ENCODE results near the gene CHD5. TPM values are rescaled to one million over a fixed set of nuclear protein-coding genes. Genes with fewer than 3 reads are reported as not detected.
A peak's percentile ranks its signal among the peaks of the same experiment; 100 is the strongest.

The CHD5 gene
- total and polyA plus RNA-seq, 2 of the 13 experiments (the other 11 are each of a cell fraction or from before 2014, with no cell fraction given), result 0.02 to 0.21 TPM

DNA sequence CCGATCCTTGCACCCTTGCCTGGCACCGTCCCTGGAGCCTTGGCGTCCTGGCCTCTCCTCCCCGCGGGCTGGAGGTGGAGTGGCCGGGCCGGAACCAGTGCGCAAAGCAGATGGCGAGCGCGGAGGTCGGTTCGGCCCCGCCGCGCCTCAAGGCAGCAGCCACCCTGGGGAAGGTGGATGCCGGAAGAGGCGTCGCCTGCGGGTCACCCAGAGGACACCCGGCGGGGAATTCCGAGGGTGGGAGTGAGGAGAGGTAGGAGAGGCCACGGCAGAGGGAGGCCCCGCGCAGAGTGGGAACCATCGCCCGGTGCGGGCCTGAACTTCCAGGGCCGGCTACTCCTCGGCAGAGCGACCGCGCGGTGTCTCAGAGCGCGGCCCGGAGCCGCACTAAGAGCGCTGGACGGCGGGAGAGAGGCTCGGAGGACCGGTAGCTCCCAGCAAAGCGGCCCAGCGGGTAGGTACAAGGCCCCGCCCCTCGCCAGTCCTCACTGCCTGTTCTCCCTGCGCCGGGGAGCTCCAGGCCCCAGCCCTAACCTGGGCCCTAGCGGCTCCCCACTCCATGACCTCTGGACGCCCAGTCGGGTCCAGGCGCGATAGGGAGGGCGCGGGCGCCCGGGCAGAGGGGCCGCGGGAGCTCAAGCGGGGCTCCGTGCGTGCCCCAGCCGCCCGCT, 25.9 kb upstream of the CHD5 start, which contains the start of gene RNF207 (continued):
- TF ChIP-seq ZZZ3 (CRISPR knock-in tag; IDR thresholded peaks at IDR 0.05; ENCODE audit: borderline replicate concordance) (peak; percentile 60; the same call in 1 of the 2 replicates), ZNF124 (CRISPR knock-in tag; IDR thresholded peaks at IDR 0.05) (no peak), ZBTB39 (CRISPR knock-in tag; IDR thresholded peaks at IDR 0.05) (peak; percentile 43; the same call in 1 of the 2 replicates), HES4 (CRISPR knock-in tag; IDR thresholded peaks at IDR 0.05; ENCODE audit: borderline replicate concordance) (no peak; the same call in 1 of the 2 replicates), MTERF4 (CRISPR knock-in tag; IDR thresholded peaks at IDR 0.05) (no peak), PHF21A (CRISPR knock-in tag; IDR thresholded peaks at IDR 0.05) (peak; percentile 73), SOX6 (IDR thresholded peaks at IDR 0.05) (no peak), SOX6 (CRISPR knock-in tag; IDR thresholded peaks at IDR 0.05) (peak; percentile 55), TMF1 (CRISPR knock-in tag; IDR thresholded peaks at IDR 0.05; ENCODE audit: low read depth) (peak; percentile 16; the same call in 1 of the 2 replicates), ZBTB7A (CRISPR knock-in tag; IDR thresholded peaks at IDR 0.05) (no peak), KMT2A (CRISPR knock-in tag; IDR thresholded peaks at IDR 0.05) (peak; percentile 52), ARHGAP35 (CRISPR knock-in tag; IDR thresholded peaks at IDR 0.05; ENCODE audit: borderline replicate concordance) (0 out of 2 replicates have a peak, but pooled peaks have one; percentile 72), ZBTB1 (CRISPR knock-in tag; IDR thresholded peaks at IDR 0.05; ENCODE audit: borderline replicate concordance) (peak; percentile 49; the same call in 1 of the 2 replicates), EED (CRISPR knock-in tag; IDR thresholded peaks at IDR 0.05) (0 out of 2 replicates have a peak, but pooled peaks have one; percentile 36), ZNF740 (CRISPR knock-in tag; IDR thresholded peaks at IDR 0.05) (no peak), GZF1 (CRISPR knock-in tag; IDR thresholded peaks at IDR 0.05) (0 out of 2 replicates have a peak, but pooled peaks have one; percentile 42), IKZF4 (CRISPR knock-in tag; IDR thresholded peaks at IDR 0.05; ENCODE audit: borderline replicate concordance, low read depth, not compliant biosample characterization) (peak; percentile 68), SCMH1 (CRISPR knock-in tag; IDR thresholded peaks at IDR 0.05; ENCODE audit: borderline replicate concordance) (no peak), BRCA1 (CRISPR knock-in tag; IDR thresholded peaks at IDR 0.05) (peak; percentile 61; the same call in 1 of the 2 replicates), ZBTB46 (CRISPR knock-in tag; IDR thresholded peaks at IDR 0.05; ENCODE audit: borderline replicate concordance) (0 out of 2 replicates have a peak, but pooled peaks have one; percentile 51), TEAD3 (CRISPR knock-in tag; optimal IDR thresholded peaks at IDR 0.05; ENCODE audit: borderline replicate concordance) (peak; percentile 90), ZNF652 (CRISPR knock-in tag; IDR thresholded peaks at IDR 0.05; ENCODE audit: borderline replicate concordance, low read depth) (no peak), ZNF335 (CRISPR knock-in tag; IDR thresholded peaks at IDR 0.05) (peak; percentile 75)
- TF ChIP-seq, protein P1, sequence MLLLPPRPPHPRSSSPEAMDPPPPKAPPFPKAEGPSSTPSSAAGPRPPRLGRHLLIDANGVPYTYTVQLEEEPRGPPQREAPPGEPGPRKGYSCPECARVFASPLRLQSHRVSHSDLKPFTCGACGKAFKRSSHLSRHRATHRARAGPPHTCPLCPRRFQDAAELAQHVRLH (CRISPR knock-in tag; IDR thresholded peaks at IDR 0.05; ENCODE audit: borderline replicate concordance, low read depth), result peak; percentile 52; the same call in 1 of the 2 replicates

Data from HepG2 (cell line).